KMS-11 (cell line): ENCODE data around the gene ZNF423.

ENCODE experiments used
- H2AFZ ChIP-seq: fragments of 200-600 bp; sonication (generic); 2 replicates; pipeline ENCODE4 v1.6.1; 2016; ENCODE audit warnings: antibody characterized with exemption, mixed run types, low read depth
- H3K27ac ChIP-seq: fragments of 200-600 bp; sonication (generic); 2 replicates; pipeline ENCODE4 v1.6.1; 2016; ENCODE audit warnings: mild to moderate bottlenecking, mixed run types
- H3K27me3 ChIP-seq: fragments of 200-600 bp; sonication (generic); 2 replicates; pipeline ENCODE4 v1.6.1; 2017; ENCODE audit warnings: mild to moderate bottlenecking, low read depth, mixed run types, moderate library complexity; ENCODE audit not compliant: insufficient read depth
- H3K36me3 ChIP-seq: fragments of 200-600 bp; sonication (generic); 2 replicates; pipeline ENCODE4 v1.6.1; 2017; ENCODE audit warnings: mild to moderate bottlenecking, mixed run types; ENCODE audit not compliant: insufficient read depth
- H3K4me1 ChIP-seq: fragments of 200-600 bp; sonication (generic); 2 replicates; pipeline ENCODE4 v1.6.1; 2016; ENCODE audit warnings: mild to moderate bottlenecking, low read depth, mixed run types; ENCODE audit not compliant: poor library complexity, severe bottlenecking
- H3K4me2 ChIP-seq: fragments of 200-600 bp; sonication (generic); 2 replicates; pipeline ENCODE4 v1.7.0; 2016; ENCODE audit warnings: mild to moderate bottlenecking, mixed run types
- H3K4me3 ChIP-seq: fragments of 200-600 bp; sonication (generic); IDR thresholded peaks from 2 replicates; pipeline ENCODE4 v1.6.1; 2017; ENCODE audit warnings: low read depth, low read length, mixed read lengths; ENCODE audit not compliant: insufficient read depth
- H3K79me2 ChIP-seq: fragments of 200-600 bp; sonication (generic); 2 replicates; pipeline ENCODE4 v1.6.1; 2016; ENCODE audit warnings: low read depth, mixed run types; ENCODE audit not compliant: insufficient read depth
- H3K9ac ChIP-seq: fragments of 200-600 bp; sonication (generic); 2 replicates; pipeline ENCODE4 v1.6.1; 2016; ENCODE audit warnings: mild to moderate bottlenecking, mixed run types
- H4K20me1 ChIP-seq: fragments of 200-600 bp; sonication (generic); 2 replicates; pipeline ENCODE4 v1.6.1; 2016; ENCODE audit warnings: mild to moderate bottlenecking, mixed run types; ENCODE audit not compliant: insufficient read depth
- CTCF ChIP-seq: fragments of 200-600 bp; sonication (generic); conservative IDR thresholded peaks from 2 replicates; pipeline ENCODE4 v1.6.1; 2017; ENCODE audit warnings: low read depth, mild to moderate bottlenecking, antibody characterized with exemption, low read length, moderate library complexity, mixed read lengths

ZNF423 gene

GRCh38 chr16:49833085-49833484, 22.8 kb downstream of the ZNF423 start:
- Histone ChIP-seq H3K9ac (no peak overlapping the region), H3K4me3 (no peak overlapping the region), H3K4me1 (no peaks in the 10 kb centered on the region), H3K4me2 (no peak overlapping the region), H3K27me3 (no peaks in the 10 kb centered on the region; the same call in 1 of the 2 replicates), H2AFZ (no peak overlapping the region), H3K27ac (no peak overlapping the region), H3K79me2 (no peaks in the 10 kb centered on the region), H3K36me3 (no peaks in the 10 kb centered on the region), H4K20me1 (no peaks in the 10 kb centered on the region)
- no peak for TF ChIP-seq CTCF

DNA sequence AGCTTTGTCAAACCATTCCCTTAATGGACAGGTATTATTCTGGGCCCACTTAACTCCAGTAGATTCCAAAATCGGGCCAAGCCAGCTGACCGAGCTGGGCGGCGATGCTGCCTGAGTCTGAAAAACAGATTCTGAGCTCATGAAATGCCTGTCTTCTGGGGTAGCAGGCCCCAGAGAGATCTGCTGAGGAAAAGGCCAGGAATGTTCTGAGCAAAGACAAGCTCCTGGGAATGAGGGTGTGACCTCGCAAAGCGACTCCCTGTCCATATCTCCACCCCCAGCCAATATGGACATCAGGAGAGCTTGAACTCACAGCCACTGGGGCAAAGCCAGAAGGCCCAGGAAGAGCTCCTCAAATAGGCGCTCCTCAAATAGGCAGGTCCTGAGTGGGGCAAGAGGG, 23.7 kb downstream of the ZNF423 start:
- Histone ChIP-seq H3K27me3 (no peaks in the 10 kb centered on the region; the same call in 1 of the 2 replicates), H3K4me1 (no peaks in the 10 kb centered on the region), H3K4me2 (no peak overlapping the region), H3K9ac (no peak overlapping the region), H3K79me2 (no peaks in the 10 kb centered on the region), H3K4me3 (no peak overlapping the region), H2AFZ (no peak overlapping the region), H3K27ac (no peak overlapping the region), H4K20me1 (no peaks in the 10 kb centered on the region), H3K36me3 (no peaks in the 10 kb centered on the region)
- TF ChIP-seq CTCF, result no peak

DNA sequence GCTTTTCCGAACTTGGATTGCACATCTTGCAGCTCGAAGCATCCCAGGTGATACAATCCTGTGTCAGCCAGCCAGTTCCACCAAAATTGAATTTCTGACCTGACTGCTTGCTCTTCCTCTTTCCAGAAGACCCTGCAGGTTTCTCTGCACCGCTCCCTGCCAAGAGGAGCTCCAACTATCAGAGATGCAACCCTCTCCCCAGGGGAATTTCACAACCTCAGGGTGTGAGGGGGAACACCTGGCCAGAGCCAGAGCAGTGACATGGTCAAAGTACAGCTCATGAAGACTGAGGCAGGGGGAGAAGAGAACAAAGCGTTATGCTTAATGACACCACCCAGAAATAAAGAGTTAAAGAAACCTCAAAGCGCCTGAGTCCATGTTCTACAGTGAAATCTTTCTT, 25.0 kb downstream of the ZNF423 start:
- Histone ChIP-seq H3K4me2 (no peak overlapping the region), H3K27ac (no peak overlapping the region), H4K20me1 (no peaks in the 10 kb centered on the region), H2AFZ (no peak overlapping the region), H3K27me3 (no peaks in the 10 kb centered on the region; the same call in 1 of the 2 replicates), H3K4me1 (no peaks in the 10 kb centered on the region), H3K79me2 (no peaks in the 10 kb centered on the region), H3K9ac (no peak overlapping the region), H3K36me3 (no peaks in the 10 kb centered on the region), H3K4me3 (no peak overlapping the region)
- no peak for TF ChIP-seq CTCF

DNA sequence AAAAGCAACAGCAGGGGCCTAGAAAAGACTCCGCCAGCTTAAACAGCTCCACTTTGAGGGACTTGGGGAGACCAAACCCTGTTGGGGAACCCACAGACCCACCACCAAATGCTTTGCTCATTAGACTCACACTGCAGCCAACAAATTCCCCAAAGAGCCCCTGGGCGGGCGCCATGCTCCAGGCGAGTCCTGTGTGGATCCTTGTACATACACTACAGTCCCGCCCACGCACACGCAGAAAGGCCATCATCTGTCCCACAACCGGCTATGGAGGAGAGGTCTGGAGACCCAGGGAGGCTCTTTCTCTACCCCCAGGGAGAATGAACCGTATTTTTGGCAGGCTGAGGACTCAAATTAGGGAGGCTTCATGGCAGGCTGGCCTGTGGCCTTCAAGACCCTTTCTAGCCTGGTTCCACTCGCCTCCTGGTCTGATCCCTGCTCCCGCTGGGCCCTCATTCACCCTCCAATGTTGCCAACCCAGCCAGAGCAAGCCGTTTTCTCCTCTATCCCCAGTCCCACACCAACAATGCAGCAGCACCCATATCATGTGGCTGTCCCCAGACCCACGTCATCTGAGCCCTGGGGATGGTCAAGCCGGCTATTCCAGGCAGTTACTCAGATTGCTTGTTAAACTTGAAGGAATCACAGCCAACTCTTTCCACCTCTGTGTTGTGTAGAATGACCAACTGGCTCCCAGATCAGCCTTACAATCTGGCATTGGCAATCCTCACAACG, 27.2 kb downstream of the ZNF423 start:
- no peak overlapping the region for H3K27ac ChIP-seq
- H3K4me2 ChIP-seq, result no peak overlapping the region
- no peak overlapping the region for H3K4me3 ChIP-seq
- no peaks in the 10 kb centered on the region for H3K79me2 ChIP-seq
- no peak overlapping the region for H2AFZ ChIP-seq
- no peaks in the 10 kb centered on the region for H3K36me3 ChIP-seq
- no peak for TF ChIP-seq CTCF
- no peak overlapping the region for H3K9ac ChIP-seq
- H3K27me3 ChIP-seq, result no peaks in the 10 kb centered on the region; the same call in 1 of the 2 replicates
- H3K4me1 ChIP-seq, result no peaks in the 10 kb centered on the region
- H4K20me1 ChIP-seq, result no peaks in the 10 kb centered on the region
